ENCODE measurements around the gene RRAD. TPM values are rescaled to one million over a fixed set of nuclear protein-coding genes. Genes with fewer than 3 reads are reported as not detected.

The RRAD gene
- total RNA-seq, 1 donor from 2014 or later = 75.0 TPM

DNA sequence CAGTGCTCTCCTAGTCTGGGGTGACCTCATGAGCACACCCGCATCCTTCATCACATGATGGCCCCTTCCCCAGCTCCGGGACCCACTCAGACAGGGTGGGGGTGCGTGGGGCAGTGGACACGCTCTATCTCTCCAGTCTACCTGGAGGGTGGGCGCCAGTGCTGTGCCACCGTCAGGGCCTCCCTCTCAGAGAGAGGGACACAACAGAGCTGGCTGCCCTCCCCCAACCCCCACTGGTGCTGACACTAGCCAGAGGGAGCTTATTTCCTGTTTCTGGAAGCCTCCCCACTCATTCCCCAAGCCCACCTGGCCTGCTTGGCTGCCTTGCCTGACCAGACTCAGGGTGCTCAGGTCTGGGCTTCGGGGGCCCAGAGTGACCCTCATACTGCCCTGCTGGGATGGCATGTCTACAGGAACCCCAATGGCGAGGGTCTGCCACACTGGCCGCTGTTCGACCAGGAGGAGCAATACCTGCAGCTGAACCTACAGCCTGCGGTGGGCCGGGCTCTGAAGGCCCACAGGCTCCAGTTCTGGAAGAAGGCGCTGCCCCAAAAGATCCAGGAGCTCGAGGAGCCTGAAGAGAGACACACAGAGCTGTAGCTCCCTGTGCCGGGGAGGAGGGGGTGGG lies 18.2 kb upstream of the RRAD start:
- H3K4me3 ChIP-seq (ENCODE audit: low read depth, low read length) = no peak overlapping the region
- FAIRE-seq (no peak), DNase-seq (ENCODE audit: low read depth) (no peak)
- no peaks in the 10 kb centered on the region for H3K27me3 ChIP-seq (ENCODE audit: control insufficient read depth, insufficient read depth, low read length)
- TF ChIP-seq, protein P1, sequence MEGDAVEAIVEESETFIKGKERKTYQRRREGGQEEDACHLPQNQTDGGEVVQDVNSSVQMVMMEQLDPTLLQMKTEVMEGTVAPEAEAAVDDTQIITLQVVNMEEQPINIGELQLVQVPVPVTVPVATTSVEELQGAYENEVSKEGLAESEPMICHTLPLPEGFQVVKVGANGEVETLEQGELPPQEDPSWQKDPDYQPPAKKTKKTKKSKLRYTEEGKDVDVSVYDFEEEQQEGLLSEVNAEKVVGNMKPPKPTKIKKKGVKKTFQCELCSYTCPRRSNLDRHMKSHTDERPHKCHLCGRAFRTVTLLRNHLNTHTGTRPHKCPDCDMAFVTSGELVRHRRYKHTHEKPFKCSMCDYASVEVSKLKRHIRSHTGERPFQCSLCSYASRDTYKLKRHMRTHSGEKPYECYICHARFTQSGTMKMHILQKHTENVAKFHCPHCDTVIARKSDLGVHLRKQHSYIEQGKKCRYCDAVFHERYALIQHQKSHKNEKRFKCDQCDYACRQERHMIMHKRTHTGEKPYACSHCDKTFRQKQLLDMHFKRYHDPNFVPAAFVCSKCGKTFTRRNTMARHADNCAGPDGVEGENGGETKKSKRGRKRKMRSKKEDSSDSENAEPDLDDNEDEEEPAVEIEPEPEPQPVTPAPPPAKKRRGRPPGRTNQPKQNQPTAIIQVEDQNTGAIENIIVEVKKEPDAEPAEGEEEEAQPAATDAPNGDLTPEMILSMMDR (IDR thresholded peaks at IDR 0.05; ENCODE audit: insufficient read depth, low read length, severe bottlenecking) = no peak
- H3K36me3 ChIP-seq (ENCODE audit: control insufficient read depth, insufficient read depth, low read length) = peaks cover 31% of the 10 kb centered on the region

DNA sequence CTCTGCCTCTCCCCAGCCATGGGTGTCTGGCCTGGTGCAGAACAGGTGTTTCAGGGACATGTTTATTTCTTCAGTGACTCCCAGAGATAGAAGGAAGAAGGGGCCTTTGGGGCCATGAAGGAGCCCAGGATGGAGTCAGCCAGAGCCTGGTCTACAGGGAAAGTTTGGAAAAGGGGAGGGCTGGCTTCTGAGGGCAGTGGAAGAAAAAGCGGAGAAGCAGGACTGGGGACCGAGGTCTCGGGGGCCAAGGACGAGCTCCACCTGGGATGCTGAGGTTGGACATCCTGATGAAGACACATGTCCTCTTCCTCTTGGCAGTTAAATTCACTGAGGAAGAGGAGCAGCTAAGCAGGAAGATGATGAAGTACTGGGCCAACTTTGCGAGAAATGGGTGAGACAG lies 17.6 kb upstream of the RRAD start:
- no peak overlapping the region for H3K4me3 ChIP-seq (ENCODE audit: low read depth, low read length)
- no peak for DNase-seq (ENCODE audit: low read depth)
- TF ChIP-seq, protein P1 (IDR thresholded peaks at IDR 0.05; ENCODE audit: insufficient read depth, low read length, severe bottlenecking) = no peak
- peaks cover 35% of the 10 kb centered on the region for H3K36me3 ChIP-seq (ENCODE audit: control insufficient read depth, insufficient read depth, low read length)
- no peak for FAIRE-seq
- H3K27me3 ChIP-seq (ENCODE audit: control insufficient read depth, insufficient read depth, low read length) = no peaks in the 10 kb centered on the region

DNA sequence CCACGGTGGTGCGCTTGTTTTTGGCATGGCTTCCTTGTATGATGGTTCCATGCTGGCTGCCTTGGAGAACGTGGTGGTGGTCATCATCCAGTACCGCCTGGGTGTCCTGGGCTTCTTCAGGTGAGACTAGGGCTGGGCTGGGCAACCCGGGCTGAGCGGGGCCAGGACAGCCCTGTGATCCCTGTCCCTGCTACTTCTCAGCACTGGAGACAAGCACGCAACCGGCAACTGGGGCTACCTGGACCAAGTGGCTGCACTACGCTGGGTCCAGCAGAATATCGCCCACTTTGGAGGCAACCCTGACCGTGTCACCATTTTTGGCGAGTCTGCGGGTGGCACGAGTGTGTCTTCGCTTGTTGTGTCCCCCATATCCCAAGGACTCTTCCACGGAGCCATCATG lies 14.9 kb upstream of the RRAD start:
- FAIRE-seq = no peak
- peaks cover 39% of the 10 kb centered on the region for H3K36me3 ChIP-seq (ENCODE audit: control insufficient read depth, insufficient read depth, low read length)

DNA sequence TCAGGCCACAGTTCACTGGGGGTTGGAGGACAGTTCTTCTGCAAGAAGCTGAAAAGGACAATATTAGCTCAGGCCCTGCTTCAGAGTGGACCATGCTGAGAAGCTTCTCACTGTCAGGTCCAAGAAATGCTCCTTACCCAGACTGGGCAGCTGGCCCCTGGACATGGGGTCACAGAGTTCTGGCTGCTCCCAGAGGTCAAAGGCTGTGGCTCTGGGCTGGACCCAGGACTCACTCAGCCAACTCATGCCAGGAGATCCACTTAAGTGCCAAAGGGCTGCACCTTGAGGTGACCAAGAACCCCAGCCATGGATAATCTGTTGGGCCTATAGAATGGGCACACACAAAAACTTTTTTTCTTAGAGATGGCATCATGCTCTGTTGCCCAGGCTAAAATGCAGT lies 14.0 kb upstream of the RRAD start:
- H3K27me3 ChIP-seq (ENCODE audit: control insufficient read depth, insufficient read depth, low read length) = no peaks in the 10 kb centered on the region
- DNase-seq (ENCODE audit: low read depth) (no peak), FAIRE-seq (no peak)
- H3K36me3 ChIP-seq (ENCODE audit: control insufficient read depth, insufficient read depth, low read length) = peaks cover 39% of the 10 kb centered on the region
- H3K4me3 ChIP-seq (ENCODE audit: low read depth, low read length) = no peak overlapping the region
- TF ChIP-seq, protein P1 (IDR thresholded peaks at IDR 0.05; ENCODE audit: insufficient read depth, low read length, severe bottlenecking) = no peak

More for the DNA sequence above, 14.9 kb upstream of the RRAD start:
- Histone ChIP-seq H3K4me3 (ENCODE audit: low read depth, low read length) (no peak overlapping the region), H3K27me3 (ENCODE audit: control insufficient read depth, insufficient read depth, low read length) (no peaks in the 10 kb centered on the region)
- DNase-seq (ENCODE audit: low read depth) = no peak
- TF ChIP-seq, protein P1 (IDR thresholded peaks at IDR 0.05; ENCODE audit: insufficient read depth, low read length, severe bottlenecking) = no peak

DNA sequence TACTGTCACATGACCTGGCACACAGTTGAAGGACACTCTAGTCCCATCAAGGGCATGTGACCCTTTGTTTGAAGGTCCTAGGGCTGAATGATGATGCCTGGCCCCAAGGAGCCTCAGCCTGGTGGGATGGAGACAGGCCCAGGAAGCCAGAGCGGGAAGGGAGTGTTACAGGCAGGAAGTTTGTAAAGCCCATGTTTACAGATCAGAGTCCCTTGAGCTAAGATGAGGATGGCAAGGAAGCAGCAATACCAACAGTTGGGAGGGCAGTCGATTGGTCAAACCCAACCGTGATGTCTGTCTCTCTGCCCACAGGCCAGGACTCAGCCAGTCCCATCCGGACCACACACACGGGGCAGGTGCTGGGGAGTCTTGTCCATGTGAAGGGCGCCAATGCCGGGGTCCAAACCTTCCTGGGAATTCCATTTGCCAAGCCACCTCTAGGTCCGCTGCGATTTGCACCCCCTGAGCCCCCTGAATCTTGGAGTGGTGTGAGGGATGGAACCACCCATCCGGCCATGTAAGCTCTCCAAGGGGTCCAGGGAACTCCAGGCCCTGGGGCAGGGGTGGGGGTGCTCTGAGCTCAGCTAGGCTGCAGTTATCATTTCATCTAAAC lies 12.5 kb upstream of the RRAD start:
- FAIRE-seq (peak; percentile 88), DNase-seq (ENCODE audit: low read depth) (no peak)
- Histone ChIP-seq H3K36me3 (ENCODE audit: control insufficient read depth, insufficient read depth, low read length) (peaks cover 37% of the 10 kb centered on the region), H3K27me3 (ENCODE audit: control insufficient read depth, insufficient read depth, low read length) (no peaks in the 10 kb centered on the region), H3K4me3 (ENCODE audit: low read depth, low read length) (no peak overlapping the region)
- TF ChIP-seq, protein P1 (IDR thresholded peaks at IDR 0.05; ENCODE audit: insufficient read depth, low read length, severe bottlenecking) = no peak
